Endothelial cell of umbilical vein (primary cell): ENCODE data around the gene SLC30A3. TPM values are rescaled to one million over a fixed set of nuclear protein-coding genes. Genes with fewer than 3 reads are reported as not detected.

ENCODE experiments used
- BruUV-seq: library from RNA; stranded (reverse); fragments of 400-500 nt; replicated peaks from 2 replicates; lab custom pipeline; 2021; lab: Mats Ljungman, UMichigan
- CTCF ChIA-PET: fragments of 300-600, 350-600 bp; sonication (Branson Sonifier 250); formaldehyde crosslinking; loops from one replicate; lab custom pipeline; 2021; ENCODE audit warnings: antibody characterized with exemption, inconsistent platforms; lab: Charles Lee
- POLR2A ChIA-PET: fragments of 300-600, 350-600 bp; sonication (Branson Sonifier 250); formaldehyde crosslinking; loops from one replicate; lab custom pipeline; 2021; ENCODE audit warnings: antibody characterized with exemption, inconsistent platforms; lab: Charles Lee
- DNase-seq: peaks from one replicate; pipeline ENCODE4 v3.0.0-alpha.2; 2011; ENCODE audit warnings: low read depth, low spot score
- FAIRE-seq: peaks from 2 replicates; lab custom pipeline; 2011; peaks lifted over from hg19 to GRCh38; lab: Jason Lieb, UNC
- H2AFZ ChIP-seq: 2 replicates; pipeline ENCODE4 v1.6.0; 2012; ENCODE audit warnings: low read depth, low read length, control low read depth, inconsistent platforms
- H3K27ac ChIP-seq: 2 replicates; pipeline ENCODE4 v1.5.1; 2011; ENCODE audit warnings: low read depth, mild to moderate bottlenecking, control low read depth, low read length, moderate library complexity; ENCODE audit not compliant: insufficient read depth
- H3K27me3 ChIP-seq, 2 experiments: 2 replicates each; pipeline versions ENCODE4 v1.6.0 to v1.6.1; 2011; ENCODE audit warnings: low read length in 2 of 2, mixed read lengths in 1 of 2; ENCODE audit not compliant: control insufficient read depth in 2 of 2, insufficient read depth in 2 of 2
- H3K36me3 ChIP-seq, 2 experiments: 2 replicates in 1 of 2; 3 replicates in 1 of 2; pipeline ENCODE4 v1.5.1; 2011; ENCODE audit warnings: low read length in 2 of 2, mild to moderate bottlenecking in 1 of 2, moderate library complexity in 1 of 2; ENCODE audit not compliant: control insufficient read depth in 2 of 2, insufficient read depth in 2 of 2; ENCODE audit errors: extremely low read depth in 1 of 2
- H3K4me1 ChIP-seq: 3 replicates; pipeline ENCODE4 v1.5.1; 2011; ENCODE audit warnings: mild to moderate bottlenecking, low read length; ENCODE audit not compliant: control insufficient read depth, insufficient read depth; ENCODE audit errors: extremely low read depth
- H3K4me2 ChIP-seq: 2 replicates; pipeline ENCODE4 v1.6.1; 2011; ENCODE audit warnings: low read length, control low read depth, mixed read lengths; ENCODE audit not compliant: insufficient read depth
- H3K4me3 ChIP-seq, 3 experiments: fragments of 200-600 bp in 1 of 3; sonication (generic), shearing (Covaris generic) in 1 of 3; replicated peaks in 1 of 3; 2 replicates each; pipeline ENCODE4 v1.5.1; 2011 to 2016; ENCODE audit warnings: control low read depth in 3 of 3, low read length in 3 of 3, mild to moderate bottlenecking in 2 of 3, inconsistent platforms in 1 of 3, low read depth in 1 of 3, moderate library complexity in 1 of 3; ENCODE audit not compliant: insufficient read depth in 1 of 3
- H3K79me2 ChIP-seq: 2 replicates; pipeline ENCODE4 v1.6.0; 2012; ENCODE audit warnings: low read length, inconsistent platforms; ENCODE audit not compliant: control insufficient read depth, insufficient read depth
- H3K9ac ChIP-seq: replicated peaks from 2 replicates; pipeline ENCODE3; 2011; ENCODE audit warnings: low read length, control low read depth; ENCODE audit not compliant: insufficient read depth; ENCODE audit errors: extremely low read depth
- H3K9me1 ChIP-seq: replicated peaks from 3 replicates; pipeline ENCODE4 v1.6.0; 2011; ENCODE audit warnings: mild to moderate bottlenecking, low read length; ENCODE audit not compliant: control insufficient read depth, insufficient read depth; ENCODE audit errors: extremely low read depth
- H3K9me3 ChIP-seq: replicated peaks from 2 replicates; pipeline ENCODE4 v1.5.1; 2012; ENCODE audit warnings: low read length, inconsistent platforms; ENCODE audit not compliant: control insufficient read depth, insufficient read depth
- H4K20me1 ChIP-seq: replicated peaks from 2 replicates; pipeline ENCODE3; 2011; ENCODE audit warnings: mild to moderate bottlenecking, low read length; ENCODE audit not compliant: control insufficient read depth, insufficient read depth; ENCODE audit errors: extremely low read depth
- EZH2 ChIP-seq: IDR thresholded peaks from 2 replicates; pipeline ENCODE4 v1.6.1; 2012; ENCODE audit warnings: borderline replicate concordance, low read depth, mild to moderate bottlenecking, moderate library complexity, low read length, inconsistent platforms; ENCODE audit not compliant: severe bottlenecking
- FOS ChIP-seq: IDR thresholded peaks from 2 replicates; pipeline ENCODE4 v1.6.1; 2011; ENCODE audit warnings: mild to moderate bottlenecking, low read length, moderate library complexity, borderline replicate concordance; ENCODE audit not compliant: insufficient read depth
- GATA2 ChIP-seq: IDR thresholded peaks from 2 replicates; pipeline ENCODE4 v1.7.0; 2011; ENCODE audit warnings: low read depth, mild to moderate bottlenecking, moderate library complexity, mixed read lengths, low read length; ENCODE audit not compliant: insufficient read length, insufficient read depth
- MAX ChIP-seq: IDR thresholded peaks from 2 replicates; pipeline ENCODE4 v1.6.1; 2011; ENCODE audit not compliant: insufficient read depth, insufficient read length
- MYC ChIP-seq: IDR thresholded peaks from one replicate; pipeline ENCODE4 v1.6.1; 2011; ENCODE audit warnings: mild to moderate bottlenecking, low read depth, low read length
- POLR2A ChIP-seq: IDR thresholded peaks from 2 replicates; pipeline ENCODE4 v1.6.1; 2012; ENCODE audit warnings: low read depth, mild to moderate bottlenecking, control low read depth, low read length
- POLR2AphosphoS5 ChIP-seq: IDR thresholded peaks from 2 replicates; pipeline ENCODE4 v1.6.1; 2012; ENCODE audit warnings: low read depth, mild to moderate bottlenecking, control low read depth, low read length, moderate library complexity; ENCODE audit not compliant: insufficient read depth
- dilution Hi-C: fragments of 300-500 bp; cut with MboI; formaldehyde crosslinking; loops from one replicate; pipeline ENCODE4 v1.15.0; 2019; ENCODE audit warnings: low sequenced_read_pairs; ENCODE audit not compliant: extremely low pct_ligation_motif_present
- intact Hi-C: fragments of 100-400 bp; cut with micrococcal nuclease; formaldehyde crosslinking; loops from one replicate; pipeline ENCODE4 v1.10.0; 2022
- polyA plus RNA-seq, 4 experiments: library from polyadenylated mRNA; depleted of rRNA in 3 of 4; stranded (reverse) in 3 of 4; unstranded in 1 of 4; fragments of >200 nt; gene quantifications; 2 replicates each; pipeline versions ENCODE4 v1.2.1 to v1.2.3, GENCODE V29; 2011 to 2012; ENCODE audit warnings: missing spikeins in 1 of 4
- total RNA-seq: library from RNA; stranded (reverse); gene quantifications from 2 replicates; pipeline ENCODE4 v1.2.3, GENCODE V29; 2021
- TF ChIP-seq, protein P1 (sequence below), 2 donors: IDR thresholded peaks; 1 replicate in 1 of 2; 2 replicates in 1 of 2; pipeline ENCODE4 v1.5.1; 2011; ENCODE audit warnings: low read length in 2 of 2, mild to moderate bottlenecking in 2 of 2, moderate library complexity in 2 of 2, control low read depth in 1 of 2, inconsistent platforms in 1 of 2, low read depth in 1 of 2; ENCODE audit not compliant: insufficient read depth in 1 of 2; ENCODE audit errors: extremely low read depth in 1 of 2

SLC30A3 gene
- total and polyA plus RNA-seq, 2 donors (not counting 3 experiments of a cell fraction or from before 2014, with no cell fraction given) = 16.7 to 63.9 TPM

DNA sequence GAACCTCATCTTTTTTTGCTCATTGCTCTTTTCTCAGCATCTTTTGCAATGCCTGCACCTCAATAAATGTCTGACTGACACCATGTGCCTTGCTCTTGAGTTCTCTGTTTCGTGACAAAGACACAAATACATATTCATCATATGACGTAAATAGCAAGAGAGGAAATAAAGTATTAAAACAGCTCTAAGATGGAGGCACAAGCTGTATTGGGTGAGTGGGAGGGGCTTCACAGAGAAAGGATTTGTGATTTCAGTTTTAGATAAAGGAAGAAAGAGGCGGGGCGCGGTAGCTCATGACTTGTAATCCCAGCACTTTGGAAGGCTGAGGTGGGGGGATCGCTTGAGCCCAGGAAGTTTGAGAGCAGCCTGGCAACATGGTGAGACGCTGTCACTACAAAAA is 42.8 kb downstream of the SLC30A3 start:
- no peak overlapping the region for H3K4me2 ChIP-seq
- no peak for FAIRE-seq
- intact Hi-C loops (no loop called here), dilution Hi-C loops (no loop called here)
- no TSS peak for BruUV-seq
- H3K4me3 ChIP-seq = no peak overlapping the region
- peaks cover 16% of the 10 kb centered on the region for H3K4me1 ChIP-seq
- DNase-seq = no peak
- H3K79me2 ChIP-seq = peaks cover 25% of the 10 kb centered on the region
- H3K27me3 ChIP-seq = no peaks in the 10 kb centered on the region
- H4K20me1 ChIP-seq = no peaks in the 10 kb centered on the region
- TF ChIP-seq MYC (no peak), POLR2AphosphoS5 (no peak), FOS (no peak), GATA2 (no peak), EZH2 (no peak), POLR2A (no peak), MAX (no peak)
- TF ChIP-seq, protein P1, sequence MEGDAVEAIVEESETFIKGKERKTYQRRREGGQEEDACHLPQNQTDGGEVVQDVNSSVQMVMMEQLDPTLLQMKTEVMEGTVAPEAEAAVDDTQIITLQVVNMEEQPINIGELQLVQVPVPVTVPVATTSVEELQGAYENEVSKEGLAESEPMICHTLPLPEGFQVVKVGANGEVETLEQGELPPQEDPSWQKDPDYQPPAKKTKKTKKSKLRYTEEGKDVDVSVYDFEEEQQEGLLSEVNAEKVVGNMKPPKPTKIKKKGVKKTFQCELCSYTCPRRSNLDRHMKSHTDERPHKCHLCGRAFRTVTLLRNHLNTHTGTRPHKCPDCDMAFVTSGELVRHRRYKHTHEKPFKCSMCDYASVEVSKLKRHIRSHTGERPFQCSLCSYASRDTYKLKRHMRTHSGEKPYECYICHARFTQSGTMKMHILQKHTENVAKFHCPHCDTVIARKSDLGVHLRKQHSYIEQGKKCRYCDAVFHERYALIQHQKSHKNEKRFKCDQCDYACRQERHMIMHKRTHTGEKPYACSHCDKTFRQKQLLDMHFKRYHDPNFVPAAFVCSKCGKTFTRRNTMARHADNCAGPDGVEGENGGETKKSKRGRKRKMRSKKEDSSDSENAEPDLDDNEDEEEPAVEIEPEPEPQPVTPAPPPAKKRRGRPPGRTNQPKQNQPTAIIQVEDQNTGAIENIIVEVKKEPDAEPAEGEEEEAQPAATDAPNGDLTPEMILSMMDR (IDR thresholded peaks at IDR 0.05; ENCODE audit: extremely low read depth in 1 of 2, insufficient read depth in 1 of 2, low read depth in 1 of 2, low read length in 2 of 2) = no peak
- H3K9me3 ChIP-seq = no peaks in the 10 kb centered on the region
- H2AFZ ChIP-seq = no peak overlapping the region
- no peaks in the 10 kb centered on the region for H3K9me1 ChIP-seq
- CTCF ChIA-PET = interaction anchor here (1.4 kb wide), 1 partner anchor 29 kb away, joined by 3 read pairs; no protein-coding TSS in a partner anchor
- POLR2A ChIA-PET = no interaction called here
- no peak overlapping the region for H3K27ac ChIP-seq
- peaks cover 18 to 23% of the 10 kb centered on the region in 2 experiments for H3K36me3 ChIP-seq
- H3K9ac ChIP-seq = no peak overlapping the region
